Activated T-helper 1 cell treated with Interleukin-2 at 50 U/mL for 16 hours (primary cell): Measurements from ENCODE around the gene TAAR8.
"Not testable (repeated sequence)": the region's sequence is repeated elsewhere in the genome, so short reads cannot be mapped to it uniquely, and the experiment has no call there.

Experiments
- DNase-seq: peaks from one replicate; pipeline ENCODE4 v3.0.0-alpha.2; 2020; ENCODE audit warnings: low read depth

Gene TAAR8, protein sequence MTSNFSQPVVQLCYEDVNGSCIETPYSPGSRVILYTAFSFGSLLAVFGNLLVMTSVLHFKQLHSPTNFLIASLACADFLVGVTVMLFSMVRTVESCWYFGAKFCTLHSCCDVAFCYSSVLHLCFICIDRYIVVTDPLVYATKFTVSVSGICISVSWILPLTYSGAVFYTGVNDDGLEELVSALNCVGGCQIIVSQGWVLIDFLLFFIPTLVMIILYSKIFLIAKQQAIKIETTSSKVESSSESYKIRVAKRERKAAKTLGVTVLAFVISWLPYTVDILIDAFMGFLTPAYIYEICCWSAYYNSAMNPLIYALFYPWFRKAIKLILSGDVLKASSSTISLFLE

DNA sequence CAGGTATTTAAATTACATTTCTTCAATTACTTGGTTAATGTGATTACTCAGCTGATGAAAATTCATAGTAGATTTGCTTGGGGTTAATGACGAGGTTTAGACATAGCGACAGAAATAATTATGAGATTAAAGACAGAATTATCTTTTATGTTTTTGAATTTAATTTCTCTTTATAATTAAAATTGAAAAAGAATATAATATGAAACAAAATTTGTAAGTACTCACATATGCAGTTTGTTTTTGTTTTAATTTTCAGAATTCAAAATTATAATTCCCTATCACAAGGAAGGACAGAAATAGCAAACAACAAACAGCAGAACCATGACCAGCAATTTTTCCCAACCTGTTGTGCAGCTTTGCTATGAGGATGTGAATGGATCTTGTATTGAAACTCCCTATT, at the start of gene TAAR8:
Gene TAAR8, plus strand, starts transcription at position 301 of the 400 bp plus-strand sequence. Its CDS starts 21 bp downstream, at position 322.
- no peak for DNase-seq

DNA sequence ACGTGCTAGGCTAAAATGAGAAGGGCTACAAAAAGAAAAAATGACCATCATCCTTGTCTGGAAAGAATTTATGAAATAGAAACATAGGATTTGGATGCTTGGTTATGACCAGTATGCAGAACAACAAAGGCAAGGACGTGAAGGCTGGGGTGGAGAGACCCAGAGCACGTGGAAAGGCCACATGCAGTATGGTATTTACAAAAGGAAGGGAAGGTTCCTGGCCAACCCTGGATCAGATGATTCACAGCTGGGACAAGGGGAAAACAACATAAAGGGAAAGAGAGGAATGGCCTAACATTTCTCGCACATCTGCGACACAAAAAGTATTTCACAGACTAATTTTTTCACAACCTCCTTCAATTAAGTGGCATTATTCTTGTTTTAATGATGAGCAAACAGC, 47.7 kb upstream of the TAAR8 start:
- DNase-seq = no peak

DNA sequence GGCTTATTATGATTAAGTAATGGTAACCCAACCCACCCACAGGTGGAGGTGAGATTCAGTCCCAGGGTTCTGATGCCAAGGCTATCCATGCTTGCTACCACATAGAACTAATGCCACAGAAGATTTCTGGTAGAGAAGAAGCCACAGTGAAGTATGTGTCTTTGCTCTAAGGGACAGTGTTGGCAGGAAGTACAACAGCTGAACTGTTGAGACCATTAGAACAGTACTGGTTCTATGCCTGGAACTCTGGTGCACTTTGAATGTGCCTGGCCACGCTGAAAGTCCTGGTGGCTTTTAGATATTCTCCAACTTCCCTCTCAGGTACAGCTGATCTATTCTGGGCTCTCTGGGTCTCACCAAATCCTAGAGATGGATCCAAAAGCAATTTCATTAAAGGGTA, 47.3 kb upstream of the TAAR8 start:
- no peak for DNase-seq

DNA sequence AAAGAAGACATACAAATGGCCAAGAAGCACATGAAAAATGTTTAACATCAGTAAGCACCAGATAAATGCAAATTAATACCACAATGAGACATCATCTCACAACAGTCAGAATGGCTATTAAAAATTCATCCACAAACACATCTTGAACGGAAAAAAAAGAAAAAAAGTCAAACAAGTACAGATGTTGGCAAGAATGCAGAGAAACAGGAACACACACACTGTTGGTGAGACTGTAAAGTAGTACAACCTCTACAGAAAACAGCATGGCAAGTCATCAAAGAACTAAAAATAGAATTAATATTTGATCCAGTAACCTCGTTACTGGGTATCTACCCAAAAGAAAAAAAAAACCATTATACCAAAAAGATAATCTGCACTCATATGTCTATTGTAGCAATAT, 46.0 kb upstream of the TAAR8 start:
- no peak for DNase-seq

DNA sequence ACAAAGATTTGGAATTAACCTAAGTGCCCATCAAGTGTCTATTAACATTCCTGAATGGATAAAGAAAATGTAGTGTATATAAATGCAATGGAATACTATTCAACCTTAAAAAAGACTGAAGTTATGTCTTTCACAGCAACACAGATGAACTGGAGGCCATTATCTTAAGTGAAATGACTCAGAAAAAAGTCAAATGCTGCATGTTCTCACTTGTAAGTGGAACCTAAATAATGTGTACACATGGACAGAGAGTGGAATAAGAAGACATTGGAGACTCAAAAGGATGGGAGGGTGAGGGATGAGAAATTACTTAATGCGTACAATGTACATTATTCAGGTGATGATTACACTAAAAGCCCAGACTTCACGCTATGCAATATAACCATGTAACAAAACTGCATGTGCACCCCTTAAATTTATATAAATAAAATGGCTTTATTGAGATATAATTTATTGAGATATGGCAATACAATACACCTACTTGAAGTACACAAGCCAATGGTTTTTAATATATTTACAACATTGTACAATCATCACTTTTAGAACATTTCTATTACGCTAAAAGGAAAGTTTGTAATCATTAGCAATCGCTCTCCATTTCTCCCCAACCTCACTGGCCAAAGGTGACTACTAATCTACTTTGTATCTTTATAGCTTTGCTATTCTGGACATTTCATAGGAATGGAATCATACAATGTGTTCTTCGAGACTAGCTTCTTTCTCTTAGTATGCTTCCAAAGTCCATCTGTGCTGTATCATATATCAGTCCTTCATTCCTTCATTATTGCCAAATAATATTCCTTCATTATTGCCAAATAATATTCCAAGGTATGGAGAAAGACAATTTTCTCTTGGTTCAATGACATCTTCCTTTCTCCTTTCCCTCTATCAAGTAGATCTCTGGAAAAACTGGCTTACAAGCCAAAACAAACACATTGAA, 45.3 kb upstream of the TAAR8 start:
- no peak for DNase-seq

DNA sequence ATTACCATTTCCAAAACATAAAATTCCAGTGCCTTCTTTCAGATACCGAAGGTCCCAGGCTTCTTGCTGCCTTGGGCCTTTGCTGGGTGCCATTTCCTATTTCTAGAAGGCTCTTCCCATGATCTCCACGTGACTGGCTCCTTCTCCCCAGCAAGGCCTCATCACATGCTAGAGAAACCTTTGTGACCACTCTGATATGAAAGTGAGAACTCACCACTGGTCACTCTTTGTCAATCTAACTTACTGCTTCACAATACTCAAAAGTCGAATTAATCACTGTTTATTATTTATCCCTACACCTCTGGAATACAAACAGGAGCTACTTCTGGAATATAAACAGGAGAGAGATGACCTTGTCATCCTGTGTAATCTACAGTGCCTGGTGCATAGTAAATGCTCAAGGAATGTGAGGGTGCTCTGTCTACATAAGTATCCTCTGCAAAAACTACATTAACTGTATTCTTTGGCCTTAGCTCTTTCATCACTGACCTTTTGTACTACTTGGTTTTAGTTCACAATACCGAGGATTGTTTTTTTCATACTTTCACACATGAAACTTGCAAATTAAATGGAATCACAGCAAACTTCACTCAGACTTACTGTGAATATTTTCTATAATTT, 41.2 kb upstream of the TAAR8 start:
- DNase-seq = no peak

DNA sequence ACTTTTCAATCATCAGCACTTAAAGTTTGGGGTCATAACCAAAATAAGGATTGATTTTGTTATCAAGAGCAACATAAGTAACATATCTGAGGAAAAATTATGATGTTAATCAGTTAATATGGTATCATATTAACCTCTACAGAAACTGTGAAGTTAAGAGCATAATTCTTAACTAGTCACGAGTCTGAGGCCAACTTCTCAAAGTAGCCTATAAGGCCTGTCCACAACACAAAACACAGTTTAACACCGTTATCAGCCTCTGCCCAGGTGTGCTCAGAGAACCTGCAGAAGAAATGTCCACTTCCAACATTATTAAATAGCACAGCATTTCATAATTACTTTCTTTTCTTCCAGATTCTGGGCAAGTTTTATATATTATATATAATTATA, 40.6 kb upstream of the TAAR8 start:
- DNase-seq = no peak

DNA sequence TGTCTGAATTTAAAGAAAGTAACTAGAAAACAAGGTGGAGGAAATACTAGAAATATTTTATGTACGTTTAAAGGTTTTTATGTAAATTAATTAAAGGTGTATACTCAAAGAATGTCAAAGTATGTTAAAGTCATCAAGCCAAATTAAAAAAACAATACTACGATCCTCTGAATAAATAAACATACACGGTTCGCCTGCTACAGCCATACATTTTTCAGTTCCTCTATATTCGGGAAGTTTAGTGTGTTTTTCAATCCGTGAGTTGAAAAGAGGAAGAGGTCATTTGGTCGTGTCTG, 40.2 kb upstream of the TAAR8 start:
- DNase-seq = no peak

DNA sequence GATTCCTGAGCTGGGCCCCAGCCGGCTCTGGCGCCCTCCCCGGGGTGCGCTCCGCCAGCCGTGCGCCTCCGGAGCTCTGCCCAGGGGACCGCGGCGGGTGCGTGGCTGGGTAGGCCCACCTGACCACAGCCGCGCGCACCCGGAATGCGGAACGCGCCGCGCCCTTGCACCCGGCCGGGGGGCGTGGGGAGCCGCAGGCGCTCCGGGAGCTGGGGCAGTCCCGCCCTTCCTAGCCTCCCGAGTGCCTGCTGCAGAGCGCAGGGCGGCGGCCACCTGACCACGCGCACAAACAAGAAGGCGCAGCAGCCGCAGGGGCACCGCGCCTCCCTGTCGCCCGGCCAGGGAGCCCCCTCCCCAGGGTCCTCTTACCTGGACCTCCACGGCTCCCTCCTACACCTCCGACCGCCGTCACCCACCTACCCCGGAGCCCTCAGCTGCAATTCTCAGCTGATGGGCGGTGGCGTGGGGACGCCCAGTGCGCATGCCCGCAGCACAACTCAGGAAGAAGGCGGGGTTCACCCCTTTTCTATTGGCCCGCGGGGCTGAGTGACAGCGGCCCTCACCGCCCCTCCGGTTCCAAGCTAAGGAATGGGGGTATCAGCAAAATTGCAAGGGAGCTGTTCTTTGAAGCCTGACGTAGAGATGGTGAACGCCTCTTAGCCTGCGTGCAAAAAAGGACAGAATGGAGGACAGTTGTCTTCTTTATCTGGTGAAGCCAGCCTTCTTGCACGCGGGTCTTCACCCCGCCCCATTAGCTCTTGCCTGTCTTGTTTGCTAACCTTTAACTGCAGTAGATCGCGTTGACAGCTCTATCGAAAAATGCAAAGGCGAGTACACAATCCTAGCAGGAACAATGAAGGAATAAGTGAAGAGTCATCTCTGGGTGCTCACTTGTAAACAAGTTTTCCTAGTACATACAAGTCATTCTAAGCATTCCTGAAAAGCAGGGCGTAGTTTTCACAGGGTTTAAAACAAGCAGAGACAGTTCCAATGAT, 39.5 kb upstream of the TAAR8 start, which contains the start of gene STX7:
Gene STX7, minus strand, starts transcription at position 479 of the 995 bp plus-strand sequence. CDS start 9,586 bp downstream, outside the sequence.
- DNase-seq = peak; percentile 76

DNA sequence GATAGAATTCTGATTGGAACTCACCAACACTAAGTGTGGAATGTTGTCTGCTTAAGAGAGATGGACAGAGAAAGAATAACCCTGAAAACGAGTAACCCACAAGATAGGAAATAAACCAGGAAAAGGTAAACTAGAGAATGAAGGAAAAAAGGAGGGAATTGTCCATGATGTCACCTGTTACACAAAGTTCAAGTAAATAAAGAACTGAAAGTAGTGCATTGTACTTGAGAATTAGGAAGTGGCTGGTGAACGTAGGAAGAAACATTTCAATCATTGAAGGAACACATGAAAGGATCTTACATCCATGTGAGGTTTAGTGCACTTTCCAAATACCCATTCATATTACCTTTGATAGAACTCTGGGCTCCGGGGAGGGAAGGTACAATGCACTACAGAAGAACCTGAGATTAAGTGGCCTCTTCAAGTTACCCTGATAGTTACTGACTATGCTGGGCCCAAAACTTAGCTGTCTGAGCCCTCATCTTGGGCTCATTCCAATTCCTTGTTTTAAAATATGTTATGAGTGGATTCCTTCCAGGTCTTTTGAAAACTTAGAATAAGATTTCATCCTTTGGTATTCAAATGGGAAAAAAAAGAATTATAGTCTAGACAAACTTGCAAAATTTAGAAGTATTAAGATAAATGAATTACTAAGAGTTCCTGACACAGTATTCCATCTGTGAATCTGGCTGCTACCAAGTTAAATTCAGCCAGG, 38.5 kb upstream of the TAAR8 start:
- no peak for DNase-seq

DNA sequence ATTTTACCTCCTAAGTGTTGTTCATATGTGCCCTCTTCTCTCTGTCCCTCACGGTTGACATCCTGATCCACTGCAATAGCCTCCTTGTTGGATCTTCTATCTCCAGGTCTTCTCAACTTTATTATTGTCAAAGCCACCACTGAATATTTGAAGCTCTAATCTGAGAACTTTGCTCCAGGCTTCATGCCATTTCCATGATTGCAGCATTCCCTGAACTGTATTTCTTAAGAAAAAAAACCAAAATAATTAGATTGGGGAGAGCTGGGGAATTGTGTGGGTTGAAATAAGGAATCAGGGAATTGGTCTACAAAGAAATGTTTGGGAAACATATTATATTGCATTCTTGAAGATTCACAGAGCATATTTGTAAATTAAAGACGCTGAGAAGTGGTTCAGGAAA, 37.1 kb upstream of the TAAR8 start:
- no peak for DNase-seq

DNA sequence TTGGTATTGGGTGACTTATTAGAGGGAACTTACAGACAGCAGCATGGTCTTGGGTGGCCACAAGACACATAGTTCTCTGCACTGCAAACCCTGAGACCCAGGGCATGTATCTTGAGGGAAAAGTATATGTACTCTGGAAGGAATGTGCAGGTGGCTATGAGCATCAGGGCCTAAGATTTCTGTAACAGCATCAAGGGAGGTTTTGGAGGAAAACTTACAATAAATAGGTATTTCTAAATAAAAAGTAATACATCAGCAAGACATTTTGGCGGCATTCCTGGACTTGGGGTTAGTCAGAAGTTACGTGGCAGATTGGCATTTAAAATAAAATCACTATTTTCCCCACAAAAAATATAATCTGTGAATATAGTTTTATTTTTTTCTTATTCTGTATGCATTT, 31.5 kb upstream of the TAAR8 start:
- DNase-seq = no peak

DNA sequence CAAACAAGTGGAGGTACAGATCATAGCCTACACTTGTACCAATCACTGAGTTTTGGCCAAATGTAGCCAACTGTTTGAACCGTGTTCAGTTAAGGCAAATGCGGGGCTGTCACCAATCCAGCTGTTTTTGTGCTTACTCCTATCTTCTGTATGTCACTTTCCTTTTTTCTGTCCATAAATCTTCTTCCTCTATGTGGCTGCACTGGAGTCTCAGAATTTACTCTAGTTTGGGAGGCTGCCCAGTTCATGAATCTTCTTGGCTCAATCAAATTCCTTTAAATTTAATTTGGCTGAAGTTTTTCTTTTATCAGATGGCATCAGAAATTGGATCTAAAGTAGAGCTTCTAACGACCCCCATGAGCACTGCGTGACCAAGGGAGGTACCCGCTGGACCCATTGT, 27.8 kb upstream of the TAAR8 start:
- DNase-seq = no peak

DNA sequence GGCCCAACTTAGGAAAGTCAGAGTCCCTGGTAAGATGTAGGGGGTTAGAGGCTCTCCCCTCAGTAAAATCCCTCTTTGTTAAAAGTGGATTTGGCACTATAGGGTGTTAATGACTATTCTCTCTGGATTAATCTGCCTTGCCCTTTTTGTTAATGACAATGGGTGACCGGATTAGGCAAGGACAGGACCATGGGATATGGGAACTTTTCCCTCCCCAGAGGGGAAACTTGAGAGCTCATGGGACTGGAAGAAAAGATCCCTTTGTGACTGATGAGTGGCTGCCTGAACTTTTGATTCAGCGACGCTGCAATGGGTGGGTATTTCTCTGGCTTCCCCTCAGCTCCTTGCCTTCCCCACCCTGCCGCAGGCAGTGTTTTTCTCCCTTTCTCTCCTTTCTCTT, 26.6 kb upstream of the TAAR8 start:
- no peak for DNase-seq

DNA sequence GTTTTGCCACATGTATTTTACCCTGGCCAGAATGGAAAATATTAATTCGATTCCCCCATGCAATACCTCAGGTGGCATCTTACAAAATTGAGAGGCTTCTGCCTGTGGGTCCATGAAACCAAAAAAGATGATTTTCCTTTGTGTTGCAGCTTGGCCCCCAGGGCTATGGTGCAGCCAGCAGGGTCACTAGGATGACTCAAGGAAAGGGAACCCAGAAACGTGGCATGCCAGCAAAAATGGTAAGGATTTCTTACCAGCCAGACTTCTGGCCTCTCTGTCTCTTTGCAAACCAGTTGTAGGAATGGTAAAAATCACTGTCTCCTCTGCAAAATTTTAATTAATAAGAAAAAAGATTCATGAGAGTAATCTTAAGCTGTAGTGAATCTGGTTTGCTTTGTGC, 26.0 kb upstream of the TAAR8 start:
- no peak for DNase-seq

DNA sequence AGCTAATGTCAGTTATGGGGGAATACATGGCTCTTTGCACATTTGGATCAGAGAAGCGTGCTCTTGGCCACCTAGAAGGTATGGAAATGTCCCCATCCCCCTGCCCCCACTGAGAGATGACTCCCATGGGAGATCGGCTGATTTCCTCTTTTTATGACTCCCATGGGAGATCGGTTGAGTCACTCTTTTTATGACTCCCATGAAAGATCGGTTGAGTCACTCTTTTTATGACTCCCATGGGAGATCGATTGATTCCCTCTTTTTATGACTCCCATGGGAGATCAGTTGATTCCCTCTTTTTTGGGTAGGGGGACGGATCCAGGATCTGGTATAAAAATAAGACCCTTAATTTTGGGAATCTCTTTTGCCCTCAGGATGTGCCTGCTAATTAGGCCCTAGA, 24.7 kb upstream of the TAAR8 start:
- no peak for DNase-seq

DNA sequence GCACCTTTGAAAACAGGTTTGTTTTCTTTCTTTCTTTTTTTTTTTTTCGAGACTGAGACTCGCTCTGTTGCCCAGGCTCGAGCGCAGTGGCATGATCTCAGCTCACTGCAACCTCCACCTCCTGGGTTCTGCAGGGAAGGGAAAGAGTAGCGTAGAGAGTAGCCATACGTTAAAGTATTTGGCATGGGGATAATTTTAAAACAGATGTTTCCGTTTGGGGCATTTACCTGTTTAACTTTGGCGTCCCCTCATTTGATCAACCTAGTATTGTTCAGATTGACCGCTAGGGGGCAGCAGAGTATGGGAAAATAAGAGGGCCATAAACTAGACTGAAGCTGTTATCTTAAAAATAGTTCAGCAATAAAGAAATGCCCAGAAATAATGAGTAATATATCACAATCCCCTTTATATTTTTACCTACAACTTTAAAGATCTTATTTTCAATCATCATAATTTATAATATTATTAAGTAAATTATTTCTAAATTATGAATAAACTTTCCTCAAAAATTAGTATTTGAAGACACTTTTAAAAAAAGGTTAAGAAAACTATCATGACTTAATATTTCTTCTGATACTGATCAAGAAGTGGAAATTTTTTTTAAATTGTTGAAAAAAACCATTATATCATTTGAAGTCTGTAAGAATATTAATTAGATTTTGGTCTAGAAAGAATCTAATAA, 22.0 kb upstream of the TAAR8 start:
- peak; percentile 45 for DNase-seq

DNA sequence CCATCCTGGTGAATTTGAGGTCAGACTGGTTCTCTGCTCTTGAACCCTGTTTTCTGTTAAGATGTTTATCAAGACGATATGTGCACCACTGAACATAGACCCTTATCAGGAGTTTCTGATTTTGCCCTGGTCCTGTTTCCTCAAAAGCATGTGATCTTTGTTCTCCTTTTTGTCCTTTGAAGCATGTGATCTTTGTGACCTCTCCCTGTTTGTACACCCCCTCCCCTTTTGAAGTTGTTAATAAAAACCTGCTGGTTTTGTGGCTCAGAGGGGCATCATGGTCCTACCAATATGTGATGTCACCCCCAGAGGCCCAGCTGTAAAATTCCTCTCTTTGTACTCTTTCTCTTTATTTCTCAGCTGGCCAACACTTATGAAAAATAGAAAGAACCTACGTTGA, 17.9 kb upstream of the TAAR8 start:
- DNase-seq = not testable (repeated sequence)

DNA sequence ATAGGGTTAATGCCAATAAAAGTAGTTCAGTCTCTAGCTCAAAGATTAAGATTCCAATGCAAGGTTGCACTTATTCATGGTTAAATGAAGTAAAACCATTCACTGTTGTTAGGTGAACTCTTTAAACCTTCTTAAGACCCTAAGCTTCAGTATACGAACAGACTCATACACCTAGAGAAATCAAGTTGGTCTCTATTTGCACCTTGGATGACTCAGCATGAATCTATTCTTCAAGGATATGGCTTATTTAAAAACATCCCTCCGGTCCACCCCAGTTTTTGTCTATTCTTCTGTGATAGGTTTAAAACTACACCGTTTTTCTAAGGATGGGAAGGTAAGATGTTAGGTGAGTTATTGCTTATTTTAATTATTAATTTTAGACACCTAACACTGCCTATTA, 15.3 kb upstream of the TAAR8 start:
- DNase-seq = no peak

DNA sequence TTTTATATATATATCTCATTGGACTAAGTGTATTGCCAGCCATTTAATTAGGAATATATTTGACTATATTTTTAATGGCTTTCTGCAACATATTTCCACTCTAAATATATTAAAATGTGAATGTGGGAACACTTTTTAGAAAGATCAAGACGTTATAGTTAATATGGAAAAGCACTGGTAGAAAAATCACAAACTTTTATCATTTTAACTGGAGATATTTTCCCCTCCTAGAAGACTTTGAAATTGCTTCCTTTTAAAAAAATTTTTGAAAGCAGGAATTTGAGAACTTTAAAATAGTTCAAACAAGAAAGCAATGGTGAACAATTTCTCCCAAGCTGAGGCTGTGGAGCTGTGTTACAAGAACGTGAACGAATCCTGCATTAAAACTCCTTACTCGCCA, 14.5 kb upstream of the TAAR8 start, which contains the start of gene TAAR9:
Gene TAAR9, plus strand, starts transcription at position 301 of the 400 bp plus-strand sequence. Its CDS starts 13 bp downstream, at position 314.
- DNase-seq = no peak
